Caco-2 (cell line): ENCODE results near the gene GPR32. TPM values are rescaled to one million over a fixed set of nuclear protein-coding genes. Genes with fewer than 3 reads are reported as not detected.

Source experiments
- BruUV-seq: library from RNA; stranded (reverse); fragments of 400-500 nt; replicated peaks from 2 replicates; lab custom pipeline; 2021; lab: Mats Ljungman, UMichigan
- CTCF ChIA-PET: fragments of 300-600 bp; sonication (Branson Sonifier 250); formaldehyde crosslinking; loops from one replicate; lab custom pipeline; 2022; ENCODE audit warnings: antibody characterized with exemption; lab: Charles Lee
- POLR2A ChIA-PET: fragments of 300-600 bp; sonication (Branson Sonifier 250); formaldehyde crosslinking; loops from one replicate; lab custom pipeline; 2022; ENCODE audit warnings: antibody characterized with exemption; lab: Charles Lee
- DNase-seq, 2 experiments: peaks; one replicate each; pipeline versions ENCODE4 v3.0.0 to v3.0.0-alpha.2; 2020 to 2022
- H3K27me3 ChIP-seq: replicated peaks from 2 replicates; pipeline ENCODE4 v1.6.0; 2011; ENCODE audit warnings: low read length; ENCODE audit not compliant: control insufficient read depth, insufficient read depth
- H3K36me3 ChIP-seq: 2 replicates; pipeline ENCODE4 v1.5.1; 2011; ENCODE audit warnings: low read length; ENCODE audit not compliant: control insufficient read depth, insufficient read depth
- H3K4me1 ChIP-seq: fragments of 250-450 bp; sonication (Bioruptor Pico); 2 replicates; pipeline ENCODE4 v1.5.1; 2020; ENCODE audit warnings: mild to moderate bottlenecking
- H3K4me3 ChIP-seq: 2 replicates; pipeline ENCODE4 v1.5.1; 2011; ENCODE audit warnings: low read depth, mild to moderate bottlenecking, control low read depth, low read length
- H3K9me3 ChIP-seq: fragments of 250-450 bp; sonication (Bioruptor Pico); 2 replicates; pipeline ENCODE4 v1.5.1; 2020; ENCODE audit warnings: mild to moderate bottlenecking, moderate library complexity
- H3K27ac Mint-ChIP-seq: one replicate; pipeline ENCODE4 v1.8.0; 2022; ENCODE audit warnings: mixed read lengths; ENCODE audit not compliant: unreplicated experiment
- H3K27me3 Mint-ChIP-seq: one replicate; pipeline ENCODE4 v1.8.0; 2022; ENCODE audit warnings: mixed read lengths; ENCODE audit not compliant: insufficient read depth, unreplicated experiment
- H3K36me3 Mint-ChIP-seq: one replicate; pipeline ENCODE4 v1.8.0; 2022; ENCODE audit warnings: mild to moderate bottlenecking, mixed read lengths; ENCODE audit not compliant: insufficient read depth, unreplicated experiment
- H3K4me1 Mint-ChIP-seq: one replicate; pipeline ENCODE4 v1.8.0; 2022; ENCODE audit warnings: low read depth, mixed read lengths; ENCODE audit not compliant: unreplicated experiment
- H3K4me3 Mint-ChIP-seq: one replicate; pipeline ENCODE4 v1.8.0; 2022; ENCODE audit warnings: mild to moderate bottlenecking, moderate library complexity, mixed read lengths; ENCODE audit not compliant: unreplicated experiment
- H3K9me3 Mint-ChIP-seq: one replicate; pipeline ENCODE4 v1.8.0; 2022; ENCODE audit warnings: mixed read lengths; ENCODE audit not compliant: unreplicated experiment
- intact Hi-C: fragments of 100-400 bp; cut with micrococcal nuclease; formaldehyde crosslinking; loops from one replicate; pipeline ENCODE4 v1.10.0; 2022; ENCODE audit not compliant: unreplicated experiment
- total RNA-seq: library from RNA; stranded (reverse); gene quantifications from 2 replicates; pipeline ENCODE4 v1.2.3, GENCODE V29; 2022
- TF ChIP-seq, protein P1 (sequence below), 2 experiments: fragments of 200-600 bp in 1 of 2; IDR thresholded peaks; 1 replicate in 1 of 2; 2 replicates in 1 of 2; pipeline versions ENCODE4 v1.5.1 to v1.8.0; 2011 to 2022; ENCODE audit warnings: antibody characterized with exemption in 1 of 2, control low read depth in 1 of 2, inconsistent platforms in 1 of 2, low read depth in 1 of 2, low read length in 1 of 2, mild to moderate bottlenecking in 1 of 2, moderate library complexity in 1 of 2; ENCODE audit not compliant: insufficient read depth in 1 of 2, severe bottlenecking in 1 of 2, unreplicated experiment in 1 of 2

GPR32 gene
- total RNA-seq, 1 experiment from 2014 or later, result not detected

DNA sequence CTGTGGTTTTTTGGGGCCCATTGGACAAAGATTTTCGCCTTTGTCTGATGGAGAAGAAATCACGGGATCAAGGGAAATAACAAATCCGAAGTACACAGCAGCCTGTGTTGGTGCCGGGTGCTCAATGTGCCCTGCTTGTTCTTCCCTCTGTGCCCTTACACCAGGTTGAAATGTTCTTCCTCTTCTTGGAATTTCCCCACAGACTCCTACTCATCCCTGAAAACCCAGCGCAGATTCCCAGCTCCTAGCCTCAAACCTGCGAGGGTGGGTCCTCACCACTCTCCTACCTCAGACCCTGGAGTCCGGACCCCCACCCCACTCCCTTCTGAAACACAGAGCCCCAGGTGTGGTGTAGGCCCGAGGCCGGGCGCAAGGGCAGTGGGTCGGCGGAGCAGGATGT lies 15.1 kb downstream of the GPR32 start:
- Histone ChIP-seq H3K4me3 (no peak overlapping the region), H3K27me3 (no peaks in the 10 kb centered on the region), H3K9me3 (no peaks in the 10 kb centered on the region), H3K36me3 (no peaks in the 10 kb centered on the region), H3K4me1 (no peaks in the 10 kb centered on the region)
- DNase-seq, result no peak
- BruUV-seq, result no TSS peak
- Mint-ChIP-seq H3K9me3 (no peaks in the 10 kb centered on the region), H3K27me3 (peaks cover 6% of the 10 kb centered on the region), H3K36me3 (peaks cover 40% of the 10 kb centered on the region), H3K4me3 (no peak overlapping the region), H3K4me1 (no peaks in the 10 kb centered on the region), H3K27ac (no peak overlapping the region)
- ChIA-PET CTCF (interaction anchor here (0.6 kb wide), 1 partner anchor 229 kb away, joined by 4 read pairs; no protein-coding TSS in a partner anchor), POLR2A (no interaction called here)
- TF ChIP-seq, protein P1, sequence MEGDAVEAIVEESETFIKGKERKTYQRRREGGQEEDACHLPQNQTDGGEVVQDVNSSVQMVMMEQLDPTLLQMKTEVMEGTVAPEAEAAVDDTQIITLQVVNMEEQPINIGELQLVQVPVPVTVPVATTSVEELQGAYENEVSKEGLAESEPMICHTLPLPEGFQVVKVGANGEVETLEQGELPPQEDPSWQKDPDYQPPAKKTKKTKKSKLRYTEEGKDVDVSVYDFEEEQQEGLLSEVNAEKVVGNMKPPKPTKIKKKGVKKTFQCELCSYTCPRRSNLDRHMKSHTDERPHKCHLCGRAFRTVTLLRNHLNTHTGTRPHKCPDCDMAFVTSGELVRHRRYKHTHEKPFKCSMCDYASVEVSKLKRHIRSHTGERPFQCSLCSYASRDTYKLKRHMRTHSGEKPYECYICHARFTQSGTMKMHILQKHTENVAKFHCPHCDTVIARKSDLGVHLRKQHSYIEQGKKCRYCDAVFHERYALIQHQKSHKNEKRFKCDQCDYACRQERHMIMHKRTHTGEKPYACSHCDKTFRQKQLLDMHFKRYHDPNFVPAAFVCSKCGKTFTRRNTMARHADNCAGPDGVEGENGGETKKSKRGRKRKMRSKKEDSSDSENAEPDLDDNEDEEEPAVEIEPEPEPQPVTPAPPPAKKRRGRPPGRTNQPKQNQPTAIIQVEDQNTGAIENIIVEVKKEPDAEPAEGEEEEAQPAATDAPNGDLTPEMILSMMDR (IDR thresholded peaks at IDR 0.05; ENCODE audit: insufficient read depth in 1 of 2, low read depth in 1 of 2, low read length in 1 of 2, severe bottlenecking in 1 of 2, unreplicated experiment in 1 of 2), result no peak
- intact Hi-C loops, result no loop called here

DNA sequence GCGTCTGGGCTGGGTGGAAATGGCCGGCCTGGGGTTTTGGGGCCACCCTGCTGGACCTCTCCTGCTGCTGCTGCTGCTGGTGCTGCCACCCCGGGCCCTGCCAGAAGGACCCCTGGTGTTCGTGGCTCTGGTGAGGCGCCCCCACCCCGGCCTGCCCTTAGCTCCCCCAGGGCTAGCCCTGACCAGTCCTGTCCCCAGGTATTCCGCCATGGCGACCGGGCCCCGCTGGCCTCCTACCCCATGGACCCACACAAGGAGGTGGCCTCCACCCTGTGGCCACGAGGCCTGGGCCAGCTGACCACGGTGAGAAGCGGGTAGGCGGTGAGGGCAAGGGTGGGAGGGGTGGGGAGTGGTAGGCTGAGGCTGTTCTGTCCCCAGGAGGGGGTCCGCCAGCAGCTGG lies 20.1 kb downstream of the GPR32 start, which contains the start of gene ACP4:
Gene ACP4, plus strand, starts transcription at position 20 of the 400 bp plus-strand sequence. Its CDS starts 0 bp downstream, at position 20.
- Mint-ChIP-seq H3K4me1 (peaks cover 7% of the 10 kb centered on the region), H3K4me3 (peak within 1 kb of the TSS; percentile 20), H3K36me3 (peaks cover 72% of the 10 kb centered on the region), H3K9me3 (no peaks in the 10 kb centered on the region), H3K27me3 (peaks cover 7% of the 10 kb centered on the region), H3K27ac (peak within 1 kb of the TSS; percentile 36)
- no peaks in the 10 kb centered on the region for H3K9me3 ChIP-seq
- POLR2A ChIA-PET, result no interaction called here
- H3K4me3 ChIP-seq, result no peak within 1 kb of the TSS
- TF ChIP-seq, protein P1 (IDR thresholded peaks at IDR 0.05; ENCODE audit: insufficient read depth in 1 of 2, low read depth in 1 of 2, low read length in 1 of 2, severe bottlenecking in 1 of 2, unreplicated experiment in 1 of 2), result no peak
- no peaks in the 10 kb centered on the region for H3K4me1 ChIP-seq
- no peaks in the 10 kb centered on the region for H3K36me3 ChIP-seq
- intact Hi-C loops, result no loop called here
- DNase-seq, result no peak
- no TSS peak for BruUV-seq
- CTCF ChIA-PET, result interaction anchor here (1.0 kb wide), 1 partner anchor 65 kb away, joined by 11 read pairs; no protein-coding TSS in a partner anchor
- no peaks in the 10 kb centered on the region for H3K27me3 ChIP-seq

DNA sequence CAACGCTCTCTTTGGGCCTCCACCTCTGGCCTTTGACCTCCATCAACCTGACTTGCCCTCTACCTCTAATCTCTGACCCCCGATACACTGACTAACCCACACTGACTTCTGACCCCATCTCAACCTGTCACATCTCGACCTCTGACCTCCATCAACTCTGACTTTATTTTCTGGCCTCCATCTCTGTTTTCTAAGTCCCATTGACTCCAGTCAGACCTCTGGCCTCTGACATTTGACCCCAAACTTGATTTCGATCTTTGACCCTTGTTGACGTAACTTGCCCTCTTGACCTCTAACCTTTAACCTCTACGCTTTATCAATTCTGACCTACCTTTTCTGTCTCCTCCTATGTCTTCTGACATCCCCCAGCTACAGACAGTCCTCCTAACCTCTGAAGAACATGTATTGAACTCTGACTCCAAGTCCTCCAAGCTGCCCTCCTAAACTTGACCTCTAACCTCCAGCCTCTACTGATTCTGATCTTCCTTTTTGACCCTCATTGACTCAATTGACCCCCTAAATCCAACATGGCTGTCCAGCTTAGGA lies 20.7 kb downstream of the GPR32 start:
- POLR2A ChIA-PET, result no interaction called here
- peaks cover 7% of the 10 kb centered on the region for H3K4me1 Mint-ChIP-seq
- peaks cover 5% of the 10 kb centered on the region for H3K27me3 Mint-ChIP-seq
- CTCF ChIA-PET, result interaction anchor here (1.0 kb wide), 1 partner anchor 66 kb away, joined by 11 read pairs; no protein-coding TSS in a partner anchor
- Histone ChIP-seq H3K27me3 (no peaks in the 10 kb centered on the region), H3K36me3 (no peaks in the 10 kb centered on the region), H3K4me3 (no peak overlapping the region), H3K9me3 (no peaks in the 10 kb centered on the region), H3K4me1 (no peaks in the 10 kb centered on the region)
- intact Hi-C loops, result no loop called here
- no peaks in the 10 kb centered on the region for H3K9me3 Mint-ChIP-seq
- H3K36me3 Mint-ChIP-seq, result peaks cover 72% of the 10 kb centered on the region
- peak overlapping the region; percentile 20 for H3K4me3 Mint-ChIP-seq
- BruUV-seq, result no TSS peak
- H3K27ac Mint-ChIP-seq, result peak overlapping the region; percentile 36
- no peak for DNase-seq
- TF ChIP-seq, protein P1 (IDR thresholded peaks at IDR 0.05; ENCODE audit: insufficient read depth in 1 of 2, low read depth in 1 of 2, low read length in 1 of 2, severe bottlenecking in 1 of 2, unreplicated experiment in 1 of 2), result no peak
